Measurements from ENCODE around the gene ZNF618.

- no peak for TF ChIP-seq FOXM1 (IDR thresholded peaks at IDR 0.05; ENCODE audit: low read depth)
- TF ChIP-seq CTCF (IDR thresholded peaks at IDR 0.05) = no peak
These were observed 58.2 kb downstream of the ZNF618 start for GRCh38 chr9:113934167-113934828.
